HG03025 (cell line): ENCODE data around the gene TBC1D8.

Source experiments
- ATAC-seq: cut with Tn5 transposase; IDR thresholded peaks from one replicate; pipeline ENCODE4 v1.9.1; 2021; ENCODE audit warnings: mild to moderate bottlenecking, moderate library complexity; ENCODE audit not compliant: unreplicated experiment, low FRiP score

Gene TBC1D8

DNA sequence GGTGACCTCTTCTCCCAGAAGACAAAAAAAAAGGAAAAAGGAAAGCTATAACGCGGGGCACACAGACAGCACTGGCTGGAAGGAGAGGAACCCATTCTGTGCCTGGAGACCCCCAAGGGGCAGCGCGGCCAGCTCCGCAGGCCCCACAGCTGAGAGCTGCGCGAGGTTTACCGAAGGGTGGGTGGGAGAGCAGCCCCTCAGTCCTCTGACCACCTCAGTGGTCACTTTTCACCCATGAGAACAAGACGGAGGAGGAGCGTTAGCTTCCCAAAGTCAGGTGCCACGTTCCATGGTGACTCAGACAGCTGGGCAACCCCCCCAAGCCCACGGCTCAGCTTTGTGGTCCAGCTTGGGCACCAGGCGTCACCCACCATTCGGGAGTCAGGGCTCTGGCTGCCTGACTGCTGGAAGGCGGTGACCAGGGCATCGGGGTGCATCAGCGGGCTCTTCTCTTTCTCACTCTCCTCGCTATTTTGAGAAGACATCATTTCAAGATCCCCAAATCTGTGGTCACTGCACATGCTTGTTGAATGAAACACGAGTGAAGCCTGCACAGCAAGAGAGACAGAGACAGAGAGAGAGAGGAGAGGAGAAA, 113.9 kb downstream of the TBC1D8 start:
- no peak for ATAC-seq

DNA sequence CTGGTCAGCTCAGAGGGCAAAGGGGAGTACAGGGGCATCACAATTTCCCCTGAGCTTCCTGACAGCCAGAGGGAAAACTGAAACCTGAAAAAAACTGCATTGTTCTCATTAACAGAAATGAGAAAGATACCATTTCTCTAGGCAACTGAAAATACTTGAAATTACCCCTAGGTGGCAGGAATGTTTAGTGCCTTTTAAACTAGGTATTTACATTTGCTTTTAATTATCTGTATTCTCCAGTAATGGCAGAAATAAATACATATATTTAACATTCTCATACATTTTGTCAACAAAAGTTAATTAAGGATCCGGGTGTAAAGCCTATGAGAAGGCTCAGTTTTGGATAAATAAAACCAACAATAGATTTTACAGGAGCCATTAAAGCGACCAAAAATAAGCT, 114.6 kb downstream of the TBC1D8 start:
- no peak for ATAC-seq

DNA sequence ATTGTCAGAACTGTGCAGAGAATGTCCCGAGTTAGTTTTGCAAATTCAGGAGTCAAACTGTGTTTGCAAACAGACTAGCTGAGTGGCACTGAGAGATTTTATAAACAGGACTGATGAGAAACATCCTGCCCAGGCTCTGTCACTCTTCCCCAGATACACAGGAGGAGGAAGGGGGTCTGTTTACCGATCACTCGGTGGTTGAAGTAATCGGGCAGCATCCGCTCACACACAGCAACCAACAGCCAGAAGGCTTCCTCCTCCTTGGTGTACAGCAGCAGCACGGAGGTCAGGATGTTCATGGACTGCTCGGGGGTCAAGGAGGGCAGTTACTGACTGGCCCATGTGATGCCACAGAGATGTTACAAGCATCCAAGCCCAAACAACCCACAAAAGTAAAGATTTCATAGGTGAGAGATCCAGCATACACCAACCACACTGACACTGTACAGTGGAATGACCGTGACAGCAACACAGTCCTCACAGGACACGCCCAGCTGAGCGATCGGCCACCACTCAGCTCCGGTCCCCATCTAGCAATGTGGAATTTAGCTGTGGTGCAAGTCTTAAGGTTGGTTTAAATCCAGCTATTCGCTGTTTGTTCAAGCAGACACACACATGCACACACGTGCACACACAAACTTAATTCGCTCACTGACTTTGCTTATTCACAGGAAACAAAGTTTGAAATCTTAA, 119.0 kb downstream of the TBC1D8 start:
- ATAC-seq, result no peak

DNA sequence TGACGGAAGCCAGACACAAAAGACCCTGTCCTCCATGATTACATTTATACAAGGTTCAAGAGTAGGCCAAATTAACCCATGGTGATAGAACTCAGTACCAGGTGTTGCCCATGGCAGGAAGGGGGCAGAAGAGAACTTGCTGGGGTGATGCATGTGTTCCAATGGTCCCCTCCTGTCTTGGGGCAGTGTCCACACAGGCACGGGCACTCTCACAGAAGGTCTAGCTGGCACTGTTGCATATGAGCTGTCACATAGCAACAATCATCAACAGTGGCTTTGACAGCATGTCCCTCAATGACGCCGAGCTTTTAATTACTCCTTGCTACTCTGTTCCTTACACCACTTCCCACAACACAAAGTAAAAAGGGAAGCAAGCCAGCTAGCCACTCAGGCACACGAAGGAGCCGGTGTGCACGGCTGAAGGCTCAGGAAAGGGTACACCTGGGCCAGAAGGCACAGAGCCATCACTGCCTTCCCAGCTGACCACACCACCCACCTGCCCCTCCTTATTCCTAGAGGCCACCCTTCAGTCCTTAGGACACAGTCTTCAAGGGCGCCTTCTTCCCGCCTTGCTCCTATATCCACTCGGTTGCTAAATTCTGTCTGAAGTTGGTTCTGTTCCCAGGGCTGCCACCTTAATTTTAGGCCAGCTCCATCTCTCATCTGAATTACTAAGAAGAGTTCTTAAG, 120.2 kb downstream of the TBC1D8 start:
- ATAC-seq, result no peak

DNA sequence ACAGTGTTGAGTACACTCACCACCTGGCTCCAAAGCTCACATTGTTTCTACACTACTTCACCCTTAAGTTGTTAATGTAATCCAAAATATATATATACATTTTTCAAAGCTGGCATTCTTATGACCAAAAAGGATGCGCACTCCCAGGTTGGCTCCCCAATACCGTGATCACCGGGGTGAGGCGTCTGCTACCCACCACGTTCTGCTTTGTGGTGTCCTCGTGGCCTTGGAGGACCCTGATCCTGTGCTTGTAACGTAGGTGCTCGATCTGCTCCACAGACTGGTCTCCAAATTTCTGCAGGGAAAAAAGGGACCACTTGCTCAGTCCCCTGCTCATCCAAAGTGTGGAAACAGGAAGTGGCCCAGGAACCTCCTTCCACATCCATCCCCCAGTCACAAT, 123.3 kb downstream of the TBC1D8 start:
- no peak for ATAC-seq

DNA sequence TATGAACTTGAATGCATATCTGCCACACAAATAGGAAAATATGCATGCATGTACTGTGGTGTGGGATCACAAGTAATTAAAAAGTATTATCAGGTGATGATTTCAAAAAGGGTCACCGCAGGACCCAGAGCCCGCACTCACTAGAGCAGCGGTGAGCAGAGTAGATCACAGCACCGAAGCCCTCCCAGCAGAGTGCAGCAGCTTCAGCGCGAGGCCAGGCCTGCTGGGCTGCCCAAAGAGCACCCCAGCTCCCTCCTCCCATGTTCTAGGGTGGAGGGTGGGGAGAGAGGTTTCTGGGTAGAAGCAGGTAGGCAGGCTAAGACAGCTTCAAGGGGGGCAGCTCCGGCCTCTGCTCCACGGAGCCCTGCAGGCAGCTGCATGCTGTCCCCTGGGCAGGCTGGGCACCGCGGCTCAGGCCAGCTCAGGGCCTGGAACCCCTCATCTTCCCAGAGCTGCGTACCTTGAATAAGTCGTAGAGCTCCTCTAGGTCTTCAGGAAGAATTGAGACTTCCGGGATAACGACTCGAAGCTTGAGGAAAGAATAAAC, 124.2 kb downstream of the TBC1D8 start:
- ATAC-seq, result no peak

DNA sequence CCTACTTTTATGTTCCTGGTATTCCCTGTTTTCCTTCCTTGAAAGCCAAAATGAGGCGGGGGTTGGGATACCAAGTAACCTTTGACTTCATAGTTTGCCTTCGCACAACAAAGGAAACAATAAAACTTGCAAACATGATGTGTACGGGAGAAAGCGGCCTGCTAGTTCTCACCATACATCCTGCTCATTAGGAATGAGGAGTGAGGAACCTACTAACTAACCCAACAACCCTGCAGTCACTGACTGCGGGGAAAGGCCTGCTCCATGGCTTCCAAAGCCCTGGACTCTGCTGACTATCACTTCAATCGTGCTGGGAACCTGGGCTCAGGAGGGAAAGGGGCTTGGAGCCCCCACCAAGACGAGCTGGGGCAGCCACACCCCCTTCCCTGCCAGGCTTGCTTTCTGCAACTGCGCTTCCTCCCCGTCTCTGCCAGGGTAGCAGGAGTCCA, 124.9 kb downstream of the TBC1D8 start:
- ATAC-seq, result no peak

DNA sequence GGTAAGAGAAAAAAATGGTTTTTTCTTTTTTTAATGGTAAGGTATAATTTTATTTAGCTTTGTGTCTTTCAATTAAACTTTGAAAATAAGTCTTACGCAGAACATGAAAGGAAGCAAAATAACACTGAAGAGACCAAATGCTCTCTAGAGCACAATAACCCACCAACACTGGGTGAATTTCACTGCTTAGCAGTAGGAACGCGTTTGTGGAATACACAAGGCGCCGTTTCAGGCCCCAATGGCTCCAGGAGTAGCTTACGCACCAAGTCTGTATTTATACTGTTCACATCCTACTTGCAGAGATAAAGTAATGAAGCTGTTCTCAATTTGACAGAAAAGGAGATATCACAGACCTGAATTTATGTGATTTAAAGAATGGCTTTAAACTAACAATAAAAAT, 125.6 kb downstream of the TBC1D8 start:
- no peak for ATAC-seq

DNA sequence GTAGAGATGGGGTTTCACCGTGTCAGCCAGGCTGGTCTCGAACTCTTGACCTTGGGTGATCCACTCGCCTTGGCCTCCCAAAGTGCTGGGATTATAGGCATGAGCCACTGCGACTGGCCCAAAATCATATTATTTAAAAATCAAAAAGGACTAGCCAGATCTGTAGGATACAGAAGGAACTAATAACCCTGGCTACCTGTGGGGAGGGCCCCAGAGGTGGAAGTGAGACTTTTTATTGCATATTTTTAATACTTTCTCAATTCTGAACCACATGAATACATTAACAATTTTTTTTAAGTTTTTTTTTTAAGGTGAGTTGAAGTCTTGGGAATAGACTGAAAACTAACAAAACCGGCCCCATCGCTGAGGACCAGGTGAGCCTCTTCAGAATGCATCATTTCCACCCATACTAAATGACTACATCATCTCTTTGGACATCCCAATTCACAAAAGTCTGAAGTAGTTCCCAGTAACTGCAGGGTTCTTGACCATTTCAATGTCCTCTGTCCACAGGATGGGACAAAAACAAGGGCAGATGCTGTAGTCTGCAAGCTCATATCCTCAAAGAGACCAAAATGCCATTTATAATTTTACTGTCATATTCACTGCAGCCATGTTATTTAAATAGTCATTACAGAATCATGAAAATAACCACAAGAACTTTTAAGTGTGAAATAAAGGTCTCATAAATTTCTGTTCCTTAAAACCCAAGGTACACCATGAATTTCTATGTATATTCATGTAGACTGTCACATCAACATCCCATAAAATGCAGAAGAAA, 127.7 kb downstream of the TBC1D8 start:
- no peak for ATAC-seq

DNA sequence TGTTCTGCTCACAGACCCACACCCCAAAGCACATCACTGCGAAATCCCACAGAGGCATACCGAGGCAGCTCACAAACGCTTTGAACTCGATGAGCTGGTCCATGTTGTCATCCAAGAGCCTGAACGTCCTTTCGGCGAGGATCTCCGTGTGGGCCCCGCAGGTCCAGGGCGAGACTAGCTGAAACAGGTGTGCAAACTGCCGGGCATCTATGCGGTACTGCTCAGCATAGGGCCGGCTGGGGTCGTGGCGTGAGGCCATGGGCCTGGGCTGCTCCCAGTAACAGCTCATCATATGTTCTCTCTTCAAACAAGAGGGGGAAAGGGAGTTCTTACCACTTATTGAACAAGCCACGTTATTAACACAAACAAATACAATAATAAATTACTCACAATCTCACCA, 129.0 kb downstream of the TBC1D8 start:
- no peak for ATAC-seq

DNA sequence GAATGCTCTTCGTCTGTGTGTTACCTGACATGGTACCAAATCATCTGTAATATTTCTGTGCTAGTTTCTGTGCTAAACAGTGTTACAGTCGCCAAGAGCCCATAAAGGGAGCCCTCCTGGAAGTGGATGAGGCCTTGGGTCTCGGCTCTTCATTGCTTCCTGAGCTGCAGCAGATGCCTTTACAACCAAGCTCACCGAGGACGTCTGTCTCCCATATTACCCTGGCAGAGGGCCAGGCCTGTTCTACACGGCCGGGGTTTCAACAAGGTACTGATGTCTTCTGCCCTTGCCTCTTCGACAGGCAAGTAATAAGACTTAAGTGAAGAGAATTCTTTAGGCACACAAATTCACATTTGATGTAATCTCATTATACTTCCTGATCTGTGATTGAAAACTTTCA, 132.2 kb downstream of the TBC1D8 start:
- ATAC-seq, result no peak

DNA sequence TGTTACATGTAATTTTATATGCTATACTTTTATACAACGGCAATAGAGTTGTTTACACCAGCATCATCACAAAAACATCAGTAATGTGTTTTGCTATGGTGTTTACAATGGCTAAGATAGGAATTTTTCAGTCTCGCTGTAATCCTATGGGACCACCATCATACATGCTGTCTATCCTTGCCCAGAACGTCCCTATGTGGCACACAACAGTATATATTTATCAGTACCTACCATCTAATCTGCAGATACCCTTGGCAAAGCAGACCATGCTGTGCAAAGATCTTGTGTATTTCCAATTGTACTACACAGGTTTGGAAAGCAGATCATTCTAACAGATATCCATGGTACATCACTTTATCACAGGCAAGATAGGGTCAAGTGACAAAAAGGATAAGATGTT, 133.8 kb downstream of the TBC1D8 start:
- ATAC-seq, result no peak

DNA sequence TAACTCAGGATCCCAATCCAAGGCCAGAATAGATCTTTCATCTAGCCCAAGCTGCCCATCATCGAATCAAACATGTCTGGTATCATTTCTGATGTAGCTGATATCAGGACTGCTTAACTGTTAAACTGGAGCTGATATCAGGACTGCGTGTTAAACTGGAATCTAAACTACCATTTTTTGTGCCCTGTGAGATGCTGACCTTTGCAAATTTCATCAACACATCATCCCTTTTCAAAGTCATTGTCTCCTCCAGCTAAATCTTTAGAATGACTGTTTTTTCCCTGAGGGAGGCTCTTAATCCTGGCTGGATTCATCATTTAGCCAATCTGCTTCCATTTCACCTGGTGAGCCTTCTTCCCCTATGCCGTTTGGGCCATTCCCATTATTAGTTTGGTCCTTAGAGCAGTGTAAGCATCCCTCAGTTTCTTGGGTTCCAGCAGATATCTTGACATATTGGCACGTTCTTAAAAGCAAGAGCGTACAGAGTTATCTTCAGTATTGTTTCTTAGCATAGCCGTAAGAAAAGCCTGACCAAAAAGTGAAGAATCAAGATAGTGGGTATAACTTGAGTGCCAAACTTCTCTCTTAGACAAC, 136.8 kb downstream of the TBC1D8 start:
- no peak for ATAC-seq

DNA sequence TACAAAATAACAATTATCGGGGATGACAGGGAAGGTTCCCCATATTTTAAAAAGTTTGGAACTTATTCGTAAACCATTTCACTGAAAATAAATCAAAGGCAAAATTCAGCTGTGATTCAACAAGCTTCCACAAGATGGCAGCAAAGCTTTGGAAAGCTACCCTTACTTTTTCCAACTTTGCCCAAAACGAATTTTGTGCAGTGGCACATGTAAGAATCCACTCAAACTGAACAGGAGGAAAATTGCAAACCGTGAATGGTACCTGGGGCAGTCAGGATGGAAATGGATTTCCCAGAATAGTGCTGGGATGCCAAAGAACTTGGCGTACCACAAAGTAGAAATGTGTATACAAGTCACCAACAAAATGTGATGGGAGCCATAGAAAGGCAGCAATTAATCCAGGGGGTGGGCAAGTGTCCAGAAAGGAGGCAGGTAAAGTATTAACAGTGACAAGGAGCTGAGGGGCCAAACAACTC, 138.4 kb downstream of the TBC1D8 start:
- no peak for ATAC-seq

DNA sequence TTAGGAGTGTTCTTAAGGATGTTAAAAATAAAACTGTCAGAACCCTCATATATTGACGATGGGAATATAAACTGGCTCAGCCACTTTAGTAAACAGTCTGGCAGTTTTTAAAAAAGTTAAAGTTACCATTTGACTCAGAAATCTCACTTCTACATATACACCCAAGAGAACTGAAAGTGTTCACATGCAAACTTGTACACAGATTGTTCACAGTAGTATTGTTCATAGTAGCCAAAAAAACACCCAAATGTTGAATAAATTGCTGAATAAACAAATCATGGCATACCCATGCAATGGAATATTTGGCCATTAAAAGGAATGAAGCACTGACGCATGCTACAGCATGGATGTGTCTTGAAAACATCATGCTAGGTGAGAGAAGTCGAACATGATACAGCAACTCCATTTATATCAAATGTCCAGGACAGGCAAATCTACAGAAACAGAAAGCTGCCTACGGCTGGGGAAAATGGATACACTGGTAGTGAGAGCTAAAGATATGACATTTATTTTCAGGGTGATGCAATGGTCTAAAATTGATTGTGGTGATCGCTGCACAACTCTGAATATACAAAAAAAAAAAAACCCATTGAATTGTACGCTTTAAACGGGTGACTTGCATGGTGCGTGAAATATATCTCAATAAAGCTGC, 139.0 kb downstream of the TBC1D8 start:
- peak; percentile 89 for ATAC-seq

DNA sequence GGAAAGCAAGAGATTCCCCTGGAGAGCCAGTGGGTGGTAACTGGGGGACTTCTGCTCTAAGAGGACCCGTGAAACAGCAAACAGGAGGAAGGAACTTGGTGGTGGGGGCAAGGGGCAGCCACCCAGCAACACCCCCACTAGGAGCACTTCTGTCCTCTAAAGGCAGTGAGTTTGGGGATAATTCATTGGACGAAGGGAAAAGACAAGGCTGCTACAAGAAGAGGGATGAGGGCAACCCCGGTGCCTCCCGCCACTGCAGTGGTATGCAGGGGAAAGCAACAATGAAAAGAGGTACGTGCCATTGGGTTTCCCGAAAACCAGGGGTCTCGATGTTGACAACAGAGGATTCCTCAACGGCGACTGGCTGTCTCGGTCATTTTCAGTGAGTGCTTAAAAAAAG, 140.0 kb downstream of the TBC1D8 start:
- ATAC-seq, result no peak

DNA sequence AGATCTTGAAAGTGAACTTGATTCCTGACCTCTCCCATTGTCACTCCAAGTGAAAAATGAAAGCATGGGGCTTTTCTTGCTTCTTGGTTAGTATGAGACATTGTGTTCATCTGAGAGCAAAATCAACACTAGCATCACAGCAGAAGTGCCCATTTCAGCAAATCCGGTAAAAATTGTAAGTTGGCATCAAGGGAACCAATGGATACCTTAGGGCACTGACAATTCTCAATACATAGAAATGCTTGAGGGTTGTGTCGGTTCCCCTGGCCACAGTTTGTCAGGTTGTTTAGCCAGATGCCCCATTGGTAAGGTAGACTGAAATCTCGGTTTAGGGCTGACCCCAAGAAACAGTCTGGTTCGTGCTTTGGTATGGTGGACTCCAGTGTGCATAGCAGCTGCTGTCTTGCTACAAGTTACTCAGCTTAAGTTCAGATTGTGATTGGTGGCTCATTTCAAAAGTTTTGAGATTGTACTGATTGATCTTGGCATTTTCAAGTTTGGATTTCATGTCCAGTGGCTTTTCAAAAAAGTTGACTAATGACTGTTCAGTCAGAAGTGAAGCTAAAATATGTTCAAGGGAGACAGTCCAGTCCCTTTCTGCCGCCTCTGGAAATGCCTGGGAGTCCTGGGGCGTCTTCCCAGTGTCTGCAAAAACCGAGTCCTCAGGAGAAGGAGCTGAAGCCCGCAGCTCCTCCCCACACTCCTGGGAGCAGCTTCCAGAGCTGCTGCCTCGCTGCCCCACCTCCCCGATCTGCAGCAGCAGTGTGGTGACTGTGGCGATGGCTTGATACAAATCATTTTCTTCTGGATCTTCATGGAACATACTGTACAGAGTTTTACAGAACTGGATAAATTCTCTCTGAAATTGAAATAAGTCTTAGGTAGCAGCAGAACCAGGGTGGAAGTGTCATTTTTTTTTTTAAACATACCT, 143.5 kb downstream of the TBC1D8 start:
- no peak for ATAC-seq

DNA sequence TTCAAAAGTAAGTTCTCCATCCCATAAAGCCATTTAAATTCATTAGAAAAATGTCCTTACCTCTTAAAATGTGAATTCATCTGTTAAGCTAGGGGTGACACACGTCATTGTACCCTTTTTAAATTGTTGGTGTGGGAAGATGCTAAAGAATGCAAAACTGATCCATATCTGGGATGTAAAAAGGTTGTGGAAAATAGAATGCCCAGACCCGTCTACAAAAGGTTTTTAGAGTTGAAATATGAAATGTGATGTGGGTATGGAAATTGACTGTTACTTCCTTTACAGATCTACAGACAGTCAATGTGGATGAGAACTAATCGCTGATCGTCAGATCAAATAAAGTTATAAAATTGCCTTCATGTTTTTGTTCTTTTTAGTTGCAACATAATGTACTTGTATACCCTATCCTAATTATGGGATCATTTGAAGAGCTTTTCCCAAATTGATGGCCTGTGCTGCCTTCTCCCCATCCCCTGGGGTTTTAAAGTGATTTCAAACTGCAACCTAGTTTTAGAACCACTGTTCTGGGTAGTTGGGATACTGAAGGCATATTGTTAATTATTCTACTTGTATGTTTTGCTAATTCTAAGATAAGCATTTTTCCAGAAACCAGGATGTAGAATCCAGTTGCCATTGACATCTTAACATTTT, 145.0 kb downstream of the TBC1D8 start:
- ATAC-seq, result no peak
